Choroid plexus epithelial cell (primary cell): ENCODE measurements around the gene CISD2.
"Not testable (repeated sequence)": the region's sequence is repeated elsewhere in the genome, so short reads cannot be mapped to it uniquely, and the experiment has no call there.

Experiments used
- DNase-seq: peaks from one replicate; pipeline ENCODE4 v3.0.0-alpha.2; 2010; ENCODE audit warnings: low read depth
- H3K4me3 ChIP-seq: 2 replicates; pipeline ENCODE4 v1.5.1; 2011; ENCODE audit warnings: low read depth, mild to moderate bottlenecking, control low read depth, low read length, moderate library complexity
- CTCF ChIP-seq: conservative IDR thresholded peaks from 2 replicates; pipeline ENCODE4 v1.5.1; 2011; ENCODE audit warnings: low read depth, mild to moderate bottlenecking, control low read depth, inconsistent platforms, low read length, moderate library complexity

The CISD2 gene

GRCh38 chr4:102847687-102848086 lies 21.1 kb upstream of the CISD2 start:
- DNase-seq = no peak
- H3K4me3 ChIP-seq = no peak overlapping the region
- TF ChIP-seq CTCF = no peak

GRCh38 chr4:102849579-102850104 lies 19.1 kb upstream of the CISD2 start:
- TF ChIP-seq CTCF = no peak

GRCh38 chr4:102850370-102850769 lies 18.4 kb upstream of the CISD2 start:
- TF ChIP-seq CTCF = no peak
- no peak overlapping the region for H3K4me3 ChIP-seq
- no peak for DNase-seq

More at GRCh38 chr4:102849579-102850104, 19.1 kb upstream of the CISD2 start:
- DNase-seq = no peak
- H3K4me3 ChIP-seq = no peak overlapping the region

GRCh38 chr4:102858828-102859464 lies 9.8 kb upstream of the CISD2 start:
- DNase-seq = peak; percentile 4
- no peak for TF ChIP-seq CTCF
- no peak overlapping the region for H3K4me3 ChIP-seq

GRCh38 chr4:102860611-102861324 lies 8.0 kb upstream of the CISD2 start:
- DNase-seq = no peak
- no peak overlapping the region for H3K4me3 ChIP-seq

GRCh38 chr4:102862016-102862415 lies 6.8 kb upstream of the CISD2 start:
- H3K4me3 ChIP-seq = no peak overlapping the region
- no peak for DNase-seq
- no peak for TF ChIP-seq CTCF

More at GRCh38 chr4:102860611-102861324, 8.0 kb upstream of the CISD2 start:
- no peak for TF ChIP-seq CTCF

- no peak overlapping the region for H3K4me3 ChIP-seq
- DNase-seq = no peak
- TF ChIP-seq CTCF = no peak
Measured at GRCh38 chr4:102862747-102863146, 6.0 kb upstream of the CISD2 start.

GRCh38 chr4:102865327-102865726 lies 3.5 kb upstream of the CISD2 start:
- H3K4me3 ChIP-seq, DNase-seq: not testable (repeated sequence)
